Stimulated activated CD4-positive, alpha-beta T cell treated with anti-CD3 and anti-CD28 coated beads, Interleukin-4, amount 100 ng/mL, for 1 hour (primary cell): ENCODE data around the gene SCRG1.

Experiments used
- DNase-seq: peaks from one replicate; pipeline ENCODE4 v3.0.0-alpha.2; 2020

The SCRG1 gene

GRCh38 chr4:173398779-173399415 lies at the start of gene SCRG1:
TSS of gene SCRG1 (minus strand) at chr4:173399116. CDS start at chr4:173391414, 7,702 bp downstream.
- DNase-seq: no peak

- DNase-seq: no peak
Observed at GRCh38 chr4:173448103-173448502, 49.2 kb upstream of the SCRG1 start.

DNA sequence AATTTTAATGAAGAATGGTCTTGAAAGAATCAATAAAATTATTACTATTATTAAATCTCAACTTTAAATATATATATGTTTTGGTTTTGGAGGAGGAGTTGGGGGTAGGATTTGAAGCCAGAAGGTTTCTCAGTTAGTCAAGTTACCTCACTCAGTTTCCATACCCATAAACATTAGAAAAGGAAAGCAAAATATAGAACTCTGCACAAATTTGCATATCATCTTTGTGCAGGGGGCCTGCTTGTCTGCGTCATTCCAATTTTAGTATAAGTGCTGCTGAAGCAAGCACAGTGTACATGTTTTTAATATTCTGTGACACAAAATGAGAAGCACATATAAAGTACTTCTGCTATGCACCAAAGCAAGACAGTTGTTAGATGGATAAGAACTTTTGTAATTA lies 47.5 kb upstream of the SCRG1 start:
- DNase-seq: no peak

DNA sequence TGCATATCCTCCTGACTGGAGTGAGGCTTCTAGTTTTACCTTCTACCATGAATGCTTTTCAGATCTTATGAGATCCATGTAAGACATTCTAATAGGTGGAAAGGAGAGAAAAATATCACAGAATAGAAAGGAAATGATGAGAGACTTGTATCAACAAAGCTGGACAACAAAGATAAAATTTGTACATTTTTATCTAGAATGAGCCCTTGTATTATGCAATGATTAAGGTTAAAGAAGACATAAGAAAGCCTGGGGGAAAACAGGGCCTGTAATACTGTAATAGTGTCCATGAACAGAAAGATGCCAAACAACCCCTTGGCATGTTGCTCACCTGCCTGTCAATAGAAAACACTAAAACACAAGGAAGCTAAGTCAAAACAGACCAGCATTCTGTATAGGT lies 44.2 kb upstream of the SCRG1 start:
- DNase-seq: no peak

DNA sequence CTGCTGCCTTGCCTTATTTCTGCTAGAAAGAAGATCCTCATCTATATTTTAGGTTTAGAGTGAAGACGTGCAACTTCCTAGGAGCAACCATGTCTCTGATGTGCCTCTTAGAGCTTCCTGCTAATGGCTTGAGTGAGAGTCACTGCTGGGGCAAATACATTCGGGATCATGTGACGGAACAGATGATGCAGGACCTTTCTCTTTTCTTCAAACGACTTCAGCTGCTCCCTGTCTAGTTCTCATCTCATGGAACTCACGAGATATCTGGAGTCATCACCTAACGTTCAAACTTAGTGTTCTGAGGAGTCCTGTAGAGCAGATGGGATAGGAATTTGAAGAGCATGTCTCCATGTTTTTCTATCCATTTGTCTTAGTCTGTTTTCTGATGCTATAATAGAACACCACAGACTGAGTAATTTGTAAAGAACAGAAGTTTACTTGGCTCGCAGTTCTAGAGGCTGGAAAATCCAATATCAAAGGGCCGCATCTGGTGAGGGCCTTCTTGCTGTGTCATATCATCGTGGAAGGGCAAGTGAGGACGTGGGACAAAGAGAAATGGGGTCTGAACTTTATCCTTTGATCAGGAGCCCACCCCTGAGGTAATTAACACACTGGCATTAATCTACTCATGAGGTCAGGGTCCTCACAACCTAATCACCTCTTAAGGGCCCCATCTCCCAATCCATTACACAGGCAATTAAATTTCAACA lies 43.5 kb upstream of the SCRG1 start:
- no peak for DNase-seq

DNA sequence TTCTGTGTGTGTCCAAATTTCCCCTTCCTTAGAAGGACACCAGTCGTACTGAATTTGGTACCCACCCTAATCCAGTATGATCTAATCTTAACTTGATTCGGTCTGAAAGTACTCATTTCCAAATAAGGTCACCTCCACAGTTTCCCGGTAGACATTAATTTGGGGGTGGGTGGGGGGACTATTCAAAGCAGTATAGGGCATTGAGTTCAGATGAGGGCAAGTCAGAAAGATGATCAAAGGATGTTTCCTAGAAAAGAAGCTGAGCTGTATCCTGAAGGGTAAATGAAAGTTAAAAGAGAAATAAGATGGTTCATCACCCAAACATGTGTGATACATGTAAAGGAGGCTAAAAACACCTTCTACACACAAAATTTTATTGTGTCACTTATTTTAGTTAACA lies 42.0 kb upstream of the SCRG1 start:
- no peak for DNase-seq

DNA sequence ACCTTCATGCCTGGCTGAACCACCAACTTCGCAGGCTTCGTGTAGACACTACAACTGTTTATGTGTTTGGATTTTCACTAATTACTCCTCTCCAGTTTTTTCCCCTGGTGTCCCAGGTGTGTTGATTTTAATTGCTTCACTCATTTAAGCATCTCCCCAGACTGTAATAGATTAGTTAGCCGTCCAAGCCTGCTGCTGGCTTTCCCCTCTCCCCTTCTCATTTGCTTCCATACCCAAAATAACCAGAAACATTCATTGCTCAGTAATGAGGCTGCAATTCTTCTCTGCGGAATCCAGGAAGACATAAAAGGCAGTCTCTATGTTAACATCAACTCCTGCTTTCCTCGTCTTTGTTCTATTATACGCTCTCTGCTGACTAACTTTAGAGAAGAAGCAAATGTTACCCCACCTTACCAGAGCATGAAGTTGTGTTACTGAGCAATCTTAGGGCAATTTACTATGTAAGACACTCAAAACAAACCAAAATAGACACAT lies 37.9 kb upstream of the SCRG1 start:
- no peak for DNase-seq

GRCh38 chr4:173436149-173436579 lies 37.2 kb upstream of the SCRG1 start:
- no peak for DNase-seq

DNA sequence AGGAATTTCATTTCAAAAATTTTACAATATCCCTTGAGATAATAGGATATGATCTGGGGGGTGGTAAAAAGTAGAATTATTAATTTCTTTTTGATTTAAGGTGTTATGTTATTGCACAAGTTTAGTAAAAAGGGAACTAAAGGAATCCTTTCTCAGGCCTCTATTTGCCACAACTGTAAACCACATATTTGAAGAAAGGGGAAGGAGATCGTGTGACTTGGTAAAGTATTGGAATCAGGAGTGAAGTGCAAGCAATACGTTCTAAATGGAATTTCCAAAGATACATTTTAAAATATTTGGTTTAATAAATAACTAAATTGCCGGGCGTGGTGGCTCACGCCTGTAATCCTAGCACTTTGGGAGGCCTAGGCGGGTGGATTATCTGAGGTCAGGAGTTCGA lies 35.3 kb upstream of the SCRG1 start:
- no peak for DNase-seq

DNA sequence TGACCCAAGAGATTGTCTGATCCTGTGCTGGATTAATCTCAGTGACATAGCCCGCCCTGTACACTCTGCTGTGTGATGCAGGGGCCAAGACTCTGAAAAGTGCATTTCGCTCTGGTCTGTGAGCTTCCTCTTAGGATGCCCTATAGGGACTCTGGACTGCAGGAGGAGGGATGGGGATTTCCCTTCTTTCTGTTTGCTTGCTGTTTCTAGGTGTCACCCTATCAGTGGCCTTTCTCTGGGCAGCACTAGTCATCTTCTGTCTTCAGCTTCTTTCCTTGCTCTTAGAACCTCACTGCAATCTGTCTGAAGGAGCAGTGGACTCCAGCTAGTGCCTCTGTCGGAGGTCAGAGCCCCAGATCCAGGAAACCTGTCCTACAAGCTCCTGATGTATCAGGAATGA lies 34.5 kb upstream of the SCRG1 start:
- no peak for DNase-seq

GRCh38 chr4:173432430-173432829 lies 33.5 kb upstream of the SCRG1 start:
- no peak for DNase-seq

DNA sequence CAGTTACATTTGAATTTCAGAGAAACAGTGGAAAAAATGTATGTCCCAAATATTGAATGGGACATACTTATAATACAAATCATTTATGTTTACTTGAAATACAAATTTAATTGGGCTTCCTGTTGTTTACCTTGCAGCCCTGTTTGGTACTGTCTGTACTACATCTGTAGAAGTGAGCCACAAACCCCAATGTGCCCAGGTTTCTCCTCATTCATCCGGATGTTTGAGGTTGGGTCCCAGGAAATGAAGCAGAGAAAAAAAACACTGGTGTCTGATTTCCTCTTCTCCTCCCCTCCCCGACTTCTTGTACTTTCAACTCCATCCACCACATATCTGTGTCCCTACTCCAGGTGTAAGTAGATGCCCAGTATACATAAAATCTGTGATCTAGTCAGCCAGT lies 27.1 kb upstream of the SCRG1 start:
- no peak for DNase-seq

GRCh38 chr4:173424899-173425805 lies 26.2 kb upstream of the SCRG1 start:
- no peak for DNase-seq

GRCh38 chr4:173420801-173421200 lies 21.9 kb upstream of the SCRG1 start:
- no peak for DNase-seq

- no peak for DNase-seq
Observed at GRCh38 chr4:173420324-173420752, 21.4 kb upstream of the SCRG1 start.

DNA sequence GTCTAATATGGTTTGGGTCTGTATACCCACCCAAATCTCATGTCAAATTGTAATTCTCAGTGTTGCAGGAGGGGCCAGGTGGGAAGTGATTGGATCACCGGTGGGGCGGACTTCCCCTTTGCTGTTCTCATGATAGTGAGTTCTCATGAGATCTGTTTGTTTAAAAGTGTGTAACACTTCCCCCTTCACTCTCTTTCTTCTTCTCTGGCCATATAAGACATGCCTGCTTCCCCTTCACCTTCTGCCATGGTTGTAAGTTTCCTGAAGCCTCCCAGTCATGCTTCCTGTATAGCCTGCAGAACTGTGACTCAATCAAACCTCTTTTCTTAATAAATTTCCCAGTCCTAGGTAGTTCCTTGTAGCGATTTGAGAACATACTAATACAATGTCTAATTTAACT lies 19.7 kb upstream of the SCRG1 start:
- DNase-seq: no peak

- no peak for DNase-seq
Observed at GRCh38 chr4:173417833-173418232, 18.9 kb upstream of the SCRG1 start.

- no peak for DNase-seq
Observed at GRCh38 chr4:173415885-173416653, 17.2 kb upstream of the SCRG1 start.

GRCh38 chr4:173415092-173415491 lies 16.2 kb upstream of the SCRG1 start:
- DNase-seq: no peak

DNA sequence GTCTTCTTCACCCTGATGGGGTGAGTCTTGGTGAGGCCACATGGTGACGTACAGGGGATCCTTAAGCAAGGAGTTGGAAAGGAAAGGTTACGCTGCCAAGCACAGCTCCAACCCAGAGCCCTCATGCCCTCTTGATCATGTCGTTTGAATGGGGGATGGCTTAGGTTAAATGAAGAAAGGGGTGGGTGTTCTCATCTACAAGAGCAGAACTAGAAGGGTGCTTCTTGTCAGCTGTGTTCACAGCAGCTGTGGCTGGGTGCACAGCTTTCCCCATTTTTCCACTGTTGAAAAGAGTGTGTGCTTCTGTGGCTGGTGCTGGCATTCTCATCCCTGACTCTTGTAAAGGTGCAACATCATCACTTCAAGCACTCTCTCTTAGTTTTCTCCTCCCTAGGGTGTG lies 15.5 kb upstream of the SCRG1 start:
- DNase-seq: no peak

- no peak for DNase-seq
Observed at GRCh38 chr4:173413036-173413435, 14.1 kb upstream of the SCRG1 start.

- no peak for DNase-seq
Observed at GRCh38 chr4:173411106-173411693, 12.3 kb upstream of the SCRG1 start.
